Posterior vena cava (tissue), 2 donors: ENCODE results near the gene AP1G1. TPM values are rescaled to one million over a fixed set of nuclear protein-coding genes. Genes with fewer than 3 reads are reported as not detected.
"Not testable (repeated sequence)": the region's sequence is repeated elsewhere in the genome, so short reads cannot be mapped to it uniquely, and the experiment has no call there.

ENCODE experiments used
- DNase-seq: peaks from one replicate; pipeline ENCODE4 v3.0.0-alpha.2; 2020; ENCODE audit warnings: low spot score
- intact Hi-C, 2 donors: fragments of 100-400 bp; cut with DNase I; formaldehyde crosslinking; loops; one replicate each; pipeline versions ENCODE4 v1.14.1 to v1.14.2; 2022 to 2023
- total RNA-seq, 2 donors: library from RNA; stranded (reverse); fragmentation: NEBNext Ultra II Directional; extraction: Animal tissue kit (Norgen Biotek cat#: 25700); gene quantifications; one replicate each; pipeline ENCODE4 v1.2.1, GENCODE V29; 2021
- donor health status: DM: yes; HTN: yes; CAD: no.
- donor health status: DM: yes; HTN: yes; CAD: no.

The AP1G1 gene
- total RNA-seq, 2 donors from 2014 or later = 61.8 to 67.3 TPM

GRCh38 chr16:71722801-71723536 lies 85.7 kb downstream of the AP1G1 start:
- no peak for DNase-seq
- intact Hi-C loops = no loop called here

GRCh38 chr16:71721066-71721740 lies 87.4 kb downstream of the AP1G1 start:
- intact Hi-C loops = no loop called here

GRCh38 chr16:71712501-71712900 lies 96.1 kb downstream of the AP1G1 start:
- intact Hi-C loops = no loop called here
- no peak for DNase-seq

More at GRCh38 chr16:71721066-71721740, 87.4 kb downstream of the AP1G1 start:
- DNase-seq = no peak

GRCh38 chr16:71711789-71712188 lies 96.8 kb downstream of the AP1G1 start:
- intact Hi-C loops = no loop called here
- no peak for DNase-seq

- no peak for DNase-seq
- intact Hi-C loops = no loop called here
Measured at GRCh38 chr16:71709229-71709781, 99.3 kb downstream of the AP1G1 start.

- intact Hi-C loops = no loop called here
- no peak for DNase-seq
Measured at GRCh38 chr16:71708696-71709095, 99.9 kb downstream of the AP1G1 start.

GRCh38 chr16:71707199-71707598 lies 101.4 kb downstream of the AP1G1 start:
- DNase-seq = no peak
- intact Hi-C loops = no loop called here

GRCh38 chr16:71706046-71706445 lies 102.6 kb downstream of the AP1G1 start:
- no peak for DNase-seq
- intact Hi-C loops = no loop called here

- no peak for DNase-seq
- intact Hi-C loops = no loop called here
Measured at GRCh38 chr16:71703333-71703732, 105.3 kb downstream of the AP1G1 start.

GRCh38 chr16:71700831-71701230 lies 107.8 kb downstream of the AP1G1 start:
- DNase-seq = no peak
- intact Hi-C loops = no loop called here

GRCh38 chr16:71698491-71698890 lies 110.1 kb downstream of the AP1G1 start:
- intact Hi-C loops = no loop called here
- no peak for DNase-seq

GRCh38 chr16:71693164-71693563 lies 115.5 kb downstream of the AP1G1 start:
- intact Hi-C loops = no loop called here
- DNase-seq = no peak

- intact Hi-C loops = no loop called here
- no peak for DNase-seq
Measured at GRCh38 chr16:71689901-71690300, 118.7 kb downstream of the AP1G1 start.

GRCh38 chr16:71687861-71688260 lies 120.8 kb downstream of the AP1G1 start:
- no peak for DNase-seq
- intact Hi-C loops = no loop called here

- DNase-seq, intact Hi-C loops: not testable (repeated sequence)
Measured at GRCh38 chr16:71684280-71684679, 124.4 kb downstream of the AP1G1 start.

- intact Hi-C loops = no loop called here
- DNase-seq = no peak
Measured at GRCh38 chr16:71681360-71681759, 127.3 kb downstream of the AP1G1 start.

Other genes starting within 250 kb of the AP1G1 start
- gene TAT, start 231.7 kb downstream of the AP1G1 start, total RNA-seq = under 1 TPM in 1 of 2 donors, not detected in 1; 0.09 TPM
- gene MARVELD3, start 182.7 kb downstream of the AP1G1 start, total RNA-seq = not detected
- gene PHLPP2, start 84.1 kb downstream of the AP1G1 start, total RNA-seq = 1 to 10 TPM; 6.3 to 9.1 TPM
- 10 to 100 TPM; 26.5 to 26.9 TPM for gene ATXN1L, start 37.1 kb upstream of the AP1G1 start, total RNA-seq
- 1 to 10 TPM; 5.7 to 6.1 TPM for gene ZNF821, start 75.3 kb upstream of the AP1G1 start, total RNA-seq
- gene IST1, start 86.7 kb upstream of the AP1G1 start, total RNA-seq = 100 to 1,000 TPM; 105 to 117 TPM
- gene PKD1L3, start 191.6 kb upstream of the AP1G1 start, total RNA-seq = under 1 TPM; 0.57 to 0.69 TPM
- gene DHODH, start 199.9 kb upstream of the AP1G1 start, total RNA-seq = 1 to 10 TPM; 7.3 to 8.0 TPM
- 10 to 100 TPM in 1 of 2 donors, 1 to 10 TPM in 1; 2.6 to 19.1 TPM for gene HP, start 245.7 kb upstream of the AP1G1 start, total RNA-seq